Limb (tissue), 2 donors: ENCODE results near the gene VPS35.

ENCODE experiments used
- DNase-seq, 2 donors: peaks; one replicate each; pipeline ENCODE4 v3.0.0-alpha.2; 2016; ENCODE audit errors: extremely low spot score in 2 of 2

Gene VPS35

GRCh38 chr16:46620266-46621005, 68.5 kb downstream of the VPS35 start:
- DNase-seq, result no peak

GRCh38 chr16:46618516-46618915, 70.5 kb downstream of the VPS35 start:
- DNase-seq, result no peak

GRCh38 chr16:46614006-46614405, 75.0 kb downstream of the VPS35 start:
- no peak for DNase-seq

GRCh38 chr16:46613352-46613751, 75.6 kb downstream of the VPS35 start:
- DNase-seq, result no peak

GRCh38 chr16:46612121-46612520, 76.9 kb downstream of the VPS35 start:
- DNase-seq, result no peak

- DNase-seq, result no peak
These were observed 81.4 kb downstream of the VPS35 start for GRCh38 chr16:46607529-46607928.

GRCh38 chr16:46606231-46606630, 82.7 kb downstream of the VPS35 start:
- DNase-seq, result no peak
